ENCODE data around the gene TENM3.

DNA sequence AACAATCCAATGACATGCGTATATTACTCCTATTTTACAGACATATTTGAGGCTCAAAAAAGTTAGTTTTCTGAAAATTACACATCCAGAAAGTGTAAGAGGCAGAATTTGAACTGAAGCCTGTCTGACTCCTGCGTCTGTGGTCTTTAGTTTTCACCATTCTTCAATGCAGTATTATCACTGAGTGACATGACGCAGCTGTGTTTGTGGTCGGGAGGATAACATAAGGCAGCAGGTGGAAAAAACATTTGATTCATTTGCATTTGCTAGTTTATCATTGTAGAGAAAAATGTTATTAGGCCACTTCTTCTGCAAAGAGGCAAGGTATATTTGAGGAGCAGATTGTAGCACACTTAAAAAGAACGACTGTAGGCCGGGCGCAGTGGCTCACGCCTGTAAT is 186.7 kb downstream of the TENM3 start:
- TF ChIP-seq, protein P1, sequence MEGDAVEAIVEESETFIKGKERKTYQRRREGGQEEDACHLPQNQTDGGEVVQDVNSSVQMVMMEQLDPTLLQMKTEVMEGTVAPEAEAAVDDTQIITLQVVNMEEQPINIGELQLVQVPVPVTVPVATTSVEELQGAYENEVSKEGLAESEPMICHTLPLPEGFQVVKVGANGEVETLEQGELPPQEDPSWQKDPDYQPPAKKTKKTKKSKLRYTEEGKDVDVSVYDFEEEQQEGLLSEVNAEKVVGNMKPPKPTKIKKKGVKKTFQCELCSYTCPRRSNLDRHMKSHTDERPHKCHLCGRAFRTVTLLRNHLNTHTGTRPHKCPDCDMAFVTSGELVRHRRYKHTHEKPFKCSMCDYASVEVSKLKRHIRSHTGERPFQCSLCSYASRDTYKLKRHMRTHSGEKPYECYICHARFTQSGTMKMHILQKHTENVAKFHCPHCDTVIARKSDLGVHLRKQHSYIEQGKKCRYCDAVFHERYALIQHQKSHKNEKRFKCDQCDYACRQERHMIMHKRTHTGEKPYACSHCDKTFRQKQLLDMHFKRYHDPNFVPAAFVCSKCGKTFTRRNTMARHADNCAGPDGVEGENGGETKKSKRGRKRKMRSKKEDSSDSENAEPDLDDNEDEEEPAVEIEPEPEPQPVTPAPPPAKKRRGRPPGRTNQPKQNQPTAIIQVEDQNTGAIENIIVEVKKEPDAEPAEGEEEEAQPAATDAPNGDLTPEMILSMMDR (IDR thresholded peaks at IDR 0.05) = no peak
- TF ChIP-seq ZFX (IDR thresholded peaks at IDR 0.05; ENCODE audit: borderline replicate concordance) = no peak
